ENCODE data around the gene OCA2. TPM values are rescaled to one million over a fixed set of nuclear protein-coding genes. Genes with fewer than 3 reads are reported as not detected.

Gene OCA2
- polyA plus RNA-seq, 1 donor (not counting 4 experiments of a cell fraction or from before 2014, with no cell fraction given) = 0.05 TPM

- H3K4me1 ChIP-seq (ENCODE audit: control insufficient read depth, extremely low read depth, insufficient read depth, low read length) = no peaks in the 10 kb centered on the region
- dilution Hi-C loops (cut with MboI; ENCODE audit: extremely low pct_ligation_motif_present, low sequenced_read_pairs) = no loop called here
- FAIRE-seq (no peak), DNase-seq (ENCODE audit: low read depth, low spot score) (no peak)
- no peaks in the 10 kb centered on the region for H3K9me3 ChIP-seq (ENCODE audit: control insufficient read depth, low read depth, low read length)
- H3K36me3 ChIP-seq (ENCODE audit: control insufficient read depth in 2 of 2, extremely low read depth in 1 of 2, insufficient read depth in 2 of 2, low read length in 2 of 2) = no peaks in the 10 kb centered on the region
- no peak overlapping the region for H3K4me2 ChIP-seq (ENCODE audit: control insufficient read depth, extremely low read depth, insufficient read depth, low read depth, low read length)
- H3K9me1 ChIP-seq (ENCODE audit: control insufficient read depth, extremely low read depth, insufficient read depth, low read length) = no peaks in the 10 kb centered on the region
- no peak overlapping the region for H3K27ac ChIP-seq (ENCODE audit: control insufficient read depth, insufficient read depth, low read length)
- no peaks in the 10 kb centered on the region for H3K79me2 ChIP-seq (ENCODE audit: control insufficient read depth, insufficient read depth, low read length)
- no peak overlapping the region for H2AFZ ChIP-seq (ENCODE audit: control insufficient read depth, low read length)
- H4K20me1 ChIP-seq (ENCODE audit: control insufficient read depth, extremely low read depth, insufficient read depth, low read length) = no peaks in the 10 kb centered on the region
- no peak overlapping the region for H3K4me3 ChIP-seq (ENCODE audit: control insufficient read depth in 2 of 3, extremely low read depth in 1 of 3, insufficient read depth in 2 of 3, low read depth in 1 of 3, low read length in 3 of 3)
- no peak overlapping the region for H3K9ac ChIP-seq (ENCODE audit: control insufficient read depth, extremely low read depth, insufficient read depth, low read length)
- no peaks in the 10 kb centered on the region for H3K27me3 ChIP-seq (ENCODE audit: control insufficient read depth, extremely low read depth, insufficient read depth, low read length)
- TF ChIP-seq CTCF (optimal IDR thresholded peaks at IDR 0.05 in 1 of 3, IDR thresholded peaks at IDR 0.05 in 1 of 3, conservative IDR thresholded peaks at IDR 0.05 in 1 of 3; ENCODE audit: extremely low read depth in 1 of 3, insufficient read depth in 2 of 3, low read length in 3 of 3) (no peak), EZH2 (IDR thresholded peaks at IDR 0.05; ENCODE audit: low read length) (no peak)
These were observed 266.9 kb downstream of the OCA2 start for GRCh38 chr15:27832237-27832596.

GRCh38 chr15:27831384-27832236 lies 267.5 kb downstream of the OCA2 start:
- no peak overlapping the region for H3K9ac ChIP-seq (ENCODE audit: control insufficient read depth, extremely low read depth, insufficient read depth, low read length)
- H3K9me1 ChIP-seq (ENCODE audit: control insufficient read depth, extremely low read depth, insufficient read depth, low read length) = no peaks in the 10 kb centered on the region
- DNase-seq (ENCODE audit: low read depth, low spot score) (no peak), FAIRE-seq (no peak)
- no peaks in the 10 kb centered on the region for H3K4me1 ChIP-seq (ENCODE audit: control insufficient read depth, extremely low read depth, insufficient read depth, low read length)
- H3K4me3 ChIP-seq (ENCODE audit: control insufficient read depth in 2 of 3, extremely low read depth in 1 of 3, insufficient read depth in 2 of 3, low read depth in 1 of 3, low read length in 3 of 3) = no peak overlapping the region
- no peaks in the 10 kb centered on the region for H3K36me3 ChIP-seq (ENCODE audit: control insufficient read depth in 2 of 2, extremely low read depth in 1 of 2, insufficient read depth in 2 of 2, low read length in 2 of 2)
- H3K4me2 ChIP-seq (ENCODE audit: control insufficient read depth, extremely low read depth, insufficient read depth, low read depth, low read length) = no peak overlapping the region
- H3K79me2 ChIP-seq (ENCODE audit: control insufficient read depth, insufficient read depth, low read length) = no peaks in the 10 kb centered on the region
- H2AFZ ChIP-seq (ENCODE audit: control insufficient read depth, low read length) = no peak overlapping the region
- TF ChIP-seq CTCF (optimal IDR thresholded peaks at IDR 0.05 in 1 of 3, IDR thresholded peaks at IDR 0.05 in 1 of 3, conservative IDR thresholded peaks at IDR 0.05 in 1 of 3; ENCODE audit: extremely low read depth in 1 of 3, insufficient read depth in 2 of 3, low read length in 3 of 3) (no peak), EZH2 (IDR thresholded peaks at IDR 0.05; ENCODE audit: low read length) (no peak)
- dilution Hi-C loops (cut with MboI; ENCODE audit: extremely low pct_ligation_motif_present, low sequenced_read_pairs) = no loop called here
- H3K27me3 ChIP-seq (ENCODE audit: control insufficient read depth, extremely low read depth, insufficient read depth, low read length) = no peaks in the 10 kb centered on the region
- H3K9me3 ChIP-seq (ENCODE audit: control insufficient read depth, low read depth, low read length) = no peaks in the 10 kb centered on the region
- no peaks in the 10 kb centered on the region for H4K20me1 ChIP-seq (ENCODE audit: control insufficient read depth, extremely low read depth, insufficient read depth, low read length)
- H3K27ac ChIP-seq (ENCODE audit: control insufficient read depth, insufficient read depth, low read length) = no peak overlapping the region
